Adipose tissue (tissue), 3 donors: ENCODE results near the gene ZNF331. TPM values are rescaled to one million over a fixed set of nuclear protein-coding genes. Genes with fewer than 3 reads are reported as not detected.
"Not testable (repeated sequence)": the region's sequence is repeated elsewhere in the genome, so short reads cannot be mapped to it uniquely, and the experiment has no call there.

Experiments used
- H3K27ac ChIP-seq: one replicate; pipeline ENCODE4 v1.5.1; 2013; ENCODE audit warnings: low read depth, low read length
- WGBS, 3 donors: extraction: QIAGEN DNeasy Blood & Tissue Kit; methylation state at CpG; one replicate each; pipeline ENCODE4 v1.1.7; 2013; 5-methylcytosine and 5-hydroxymethylcytosine counted together
- polyA plus RNA-seq, 3 donors: library from polyadenylated mRNA; stranded (reverse); fragments of 200-250 nt; gene quantifications; one replicate each; pipeline ENCODE4 v1.2.3, GENCODE V29; 2013
- donor health status: healthy with polysubstance abuse.
- donor health status: Bipolar disorder and iron deficiency.
- donor health status: healthy.

ZNF331 gene
- 100 to 1,000 TPM in 1 of 3 donors, 10 to 100 TPM in 1, 1 to 10 TPM in 1; 7.6 to 200 (median 21.3) TPM for polyA plus RNA-seq

- 48 to 57% (median 53%) methylated on average over 81 of the region's 81 CpGs for WGBS, 3 donors
- H3K27ac ChIP-seq = peak within 1 kb of the TSS; percentile 3
These were observed at the start of gene ZNF331 for GRCh38 chr19:53537521-53538377. Gene ZNF331 (plus strand): TSS chr19:53538145. CDS start chr19:53569377, 31,232 bp downstream.

- WGBS, 3 donors = 97 to 98% (median 98%) methylated on average over 5 of the region's 5 CpGs
- no peak overlapping the region for H3K27ac ChIP-seq
These were observed 45.8 kb upstream of the ZNF331 start for GRCh38 chr19:53492153-53492552.

GRCh38 chr19:53497311-53498023 is 40.5 kb upstream of the ZNF331 start:
- WGBS, 3 donors = 30 to 64% (median 59%) methylated on average over 11 of the region's 11 CpGs
- not testable (repeated sequence) for H3K27ac ChIP-seq

GRCh38 chr19:53498024-53498395 is 39.9 kb upstream of the ZNF331 start:
- WGBS, 3 donors = 45 to 59% (median 56%) methylated on average over 4 of the region's 4 CpGs
- H3K27ac ChIP-seq = not testable (repeated sequence)

GRCh38 chr19:53503151-53503550 is 34.8 kb upstream of the ZNF331 start:
- WGBS, 3 donors = 27 to 50% (median 32%) methylated on average over 7 of the region's 7 CpGs

GRCh38 chr19:53503671-53504364 is 34.1 kb upstream of the ZNF331 start:
- H3K27ac ChIP-seq = not testable (repeated sequence)
- WGBS, 3 donors = 0 to 20% (median 13%) methylated on average over 6 to 10 of the region's 14 CpGs

More at GRCh38 chr19:53503151-53503550, 34.8 kb upstream of the ZNF331 start:
- H3K27ac ChIP-seq = not testable (repeated sequence)

- H3K27ac ChIP-seq = not testable (repeated sequence)
- WGBS, 3 donors = 10 to 20% (median 18%) methylated on average over 10 to 12 of the region's 13 CpGs
These were observed 33.6 kb upstream of the ZNF331 start for GRCh38 chr19:53504365-53504703.

GRCh38 chr19:53504885-53505284 is 33.1 kb upstream of the ZNF331 start:
- H3K27ac ChIP-seq = no peak overlapping the region
- 28 to 36% (median 35%) methylated on average over 7 of the region's 7 CpGs for WGBS, 3 donors

GRCh38 chr19:53506728-53507127 is 31.2 kb upstream of the ZNF331 start:
- H3K27ac ChIP-seq = no peak overlapping the region
- WGBS, 3 donors = 71 to 84% (median 76%) methylated on average over 8 of the region's 8 CpGs

GRCh38 chr19:53507523-53508442 is 30.2 kb upstream of the ZNF331 start:
- H3K27ac ChIP-seq = no peak overlapping the region
- 61 to 78% (median 75%) methylated on average over 17 of the region's 17 CpGs for WGBS, 3 donors

- WGBS, 3 donors = 53 to 67% (median 55%) methylated on average over 3 of the region's 3 CpGs
- H3K27ac ChIP-seq = no peak overlapping the region
These were observed 28.5 kb upstream of the ZNF331 start for GRCh38 chr19:53509443-53509842.

GRCh38 chr19:53509845-53510244 is 28.1 kb upstream of the ZNF331 start:
- H3K27ac ChIP-seq = no peak overlapping the region
- WGBS, 3 donors = 62 to 70% (median 63%) methylated on average over 5 of the region's 5 CpGs

GRCh38 chr19:53511357-53511756 is 26.6 kb upstream of the ZNF331 start:
- H3K27ac ChIP-seq = no peak overlapping the region
- WGBS, 3 donors = 90 to 96% (median 95%) methylated on average over 2 of the region's 2 CpGs

- WGBS, 3 donors = 35 to 40% (median 40%) methylated on average over 11 of the region's 11 CpGs
- H3K27ac ChIP-seq = no peak overlapping the region
These were observed 26.0 kb upstream of the ZNF331 start for GRCh38 chr19:53511933-53512374.

- not testable (repeated sequence) for H3K27ac ChIP-seq
- WGBS, 3 donors = 93 to 100% (median 95%) methylated on average over 3 of the region's 3 CpGs
These were observed 22.9 kb upstream of the ZNF331 start for GRCh38 chr19:53515047-53515446.

GRCh38 chr19:53517114-53517741 is 20.7 kb upstream of the ZNF331 start:
- 56 to 72% (median 68%) methylated on average over 5 of the region's 5 CpGs for WGBS, 3 donors
- no peak overlapping the region for H3K27ac ChIP-seq

- H3K27ac ChIP-seq = no peak overlapping the region
- 76 to 79% (median 77%) methylated on average over 4 of the region's 4 CpGs for WGBS, 3 donors
These were observed 19.8 kb upstream of the ZNF331 start for GRCh38 chr19:53518121-53518520.
